Raji (cell line): Measurements from ENCODE around the gene PDZRN4.

Experiments used
- POLR2A ChIP-seq: IDR thresholded peaks from 2 replicates; pipeline ENCODE4 v1.6.1; 2011; ENCODE audit warnings: low read depth, low read length, control low read depth; ENCODE audit not compliant: insufficient read depth

PDZRN4 gene

GRCh38 chr12:41527534-41528116, 339.5 kb downstream of the PDZRN4 start:
- no peak for TF ChIP-seq POLR2A

GRCh38 chr12:41528874-41529273, 340.8 kb downstream of the PDZRN4 start:
- TF ChIP-seq POLR2A: no peak

GRCh38 chr12:41530441-41530840, 342.3 kb downstream of the PDZRN4 start:
- TF ChIP-seq POLR2A: no peak

- no peak for TF ChIP-seq POLR2A
Measured at GRCh38 chr12:41531147-41531829, 343.2 kb downstream of the PDZRN4 start.

GRCh38 chr12:41532072-41532471, 344.0 kb downstream of the PDZRN4 start:
- TF ChIP-seq POLR2A: no peak

GRCh38 chr12:41536813-41537490, 348.8 kb downstream of the PDZRN4 start:
- no peak for TF ChIP-seq POLR2A

GRCh38 chr12:41537522-41537921, 349.4 kb downstream of the PDZRN4 start:
- no peak for TF ChIP-seq POLR2A

- TF ChIP-seq POLR2A: no peak
Measured at GRCh38 chr12:41545761-41546160, 357.6 kb downstream of the PDZRN4 start.

GRCh38 chr12:41548926-41549325, 360.8 kb downstream of the PDZRN4 start:
- no peak for TF ChIP-seq POLR2A

- TF ChIP-seq POLR2A: no peak
Measured at GRCh38 chr12:41552588-41552987, 364.5 kb downstream of the PDZRN4 start.

- TF ChIP-seq POLR2A: no peak
Measured at GRCh38 chr12:41556176-41556575, 368.1 kb downstream of the PDZRN4 start.

GRCh38 chr12:41557344-41557743, 369.2 kb downstream of the PDZRN4 start:
- no peak for TF ChIP-seq POLR2A

GRCh38 chr12:41558671-41559070, 370.6 kb downstream of the PDZRN4 start:
- TF ChIP-seq POLR2A: no peak

- no peak for TF ChIP-seq POLR2A
Measured at GRCh38 chr12:41563051-41563450, 374.9 kb downstream of the PDZRN4 start.

GRCh38 chr12:41564816-41565215, 376.7 kb downstream of the PDZRN4 start:
- TF ChIP-seq POLR2A: no peak

GRCh38 chr12:41566703-41567102, 378.6 kb downstream of the PDZRN4 start:
- no peak for TF ChIP-seq POLR2A

GRCh38 chr12:41573445-41573844, 385.3 kb downstream of the PDZRN4 start:
- no peak for TF ChIP-seq POLR2A

- no peak for TF ChIP-seq POLR2A
Measured at GRCh38 chr12:41576925-41577324, 388.8 kb downstream of the PDZRN4 start.
